H9 (cell line): ENCODE measurements around the gene CYB5R2. TPM values are rescaled to one million over a fixed set of nuclear protein-coding genes. Genes with fewer than 3 reads are reported as not detected.

Experiments
- DNase-seq: peaks from one replicate; pipeline ENCODE4 v3.0.0-alpha.2; 2017
- H2AFZ ChIP-seq: one replicate; pipeline ENCODE4 v1.6.1; 2013; ENCODE audit warnings: mild to moderate bottlenecking, low read length, control low read depth, moderate library complexity
- H2AK5ac ChIP-seq: 2 replicates; pipeline ENCODE4 v1.6.1; 2013; ENCODE audit warnings: low read length, control low read depth, mixed read lengths; ENCODE audit not compliant: insufficient read length
- H2BK120ac ChIP-seq: one replicate; pipeline ENCODE4 v1.6.1; 2013; ENCODE audit warnings: low read depth, mild to moderate bottlenecking, low read length, control low read depth, inconsistent platforms; ENCODE audit not compliant: poor library complexity, severe bottlenecking
- H2BK12ac ChIP-seq: 2 replicates; pipeline ENCODE4 v1.6.1; 2013; ENCODE audit warnings: low read length, control low read depth, mixed read lengths, low read depth; ENCODE audit not compliant: insufficient read length
- H2BK15ac ChIP-seq: 2 replicates; pipeline ENCODE4 v1.6.1; 2013; ENCODE audit warnings: low read depth, low read length, control low read depth
- H2BK20ac ChIP-seq: one replicate; pipeline ENCODE4 v1.6.1; 2013; ENCODE audit warnings: low read depth, mild to moderate bottlenecking, low read length, control low read depth, inconsistent platforms; ENCODE audit not compliant: poor library complexity, severe bottlenecking
- H2BK5ac ChIP-seq: 2 replicates; pipeline ENCODE4 v1.6.1; 2013; ENCODE audit warnings: low read length, control low read depth, mixed read lengths; ENCODE audit not compliant: insufficient read length
- H3K14ac ChIP-seq: 2 replicates; pipeline ENCODE4 v1.6.1; 2013; ENCODE audit warnings: low read length, control low read depth; ENCODE audit not compliant: insufficient read depth
- H3K18ac ChIP-seq: 2 replicates; pipeline ENCODE4 v1.6.1; 2013; ENCODE audit warnings: low read depth, mild to moderate bottlenecking, mixed read lengths, low read length, control low read depth; ENCODE audit not compliant: insufficient read length
- H3K23ac ChIP-seq: 2 replicates; pipeline ENCODE4 v1.6.1; 2013; ENCODE audit warnings: low read length, control low read depth, mixed read lengths, low read depth; ENCODE audit not compliant: insufficient read length
- H3K23me2 ChIP-seq: 2 replicates; pipeline ENCODE4 v1.6.1; 2013; ENCODE audit warnings: low read depth, mild to moderate bottlenecking, mixed read lengths, low read length, control low read depth; ENCODE audit not compliant: insufficient read length, poor library complexity, severe bottlenecking
- H3K27ac ChIP-seq: 2 replicates; pipeline ENCODE4 v1.5.1; 2013; ENCODE audit warnings: low read length, control low read depth, mixed read lengths, low read depth; ENCODE audit not compliant: insufficient read length
- H3K27me3 ChIP-seq: 2 replicates; pipeline ENCODE4 v1.6.1; 2013; ENCODE audit warnings: low read length, control low read depth, inconsistent platforms; ENCODE audit not compliant: insufficient read depth
- H3K4ac ChIP-seq: 2 replicates; pipeline ENCODE4 v1.6.1; 2013; ENCODE audit warnings: low read depth, mild to moderate bottlenecking, control low read depth, inconsistent platforms, low read length, moderate library complexity
- H3K4me1 ChIP-seq: 2 replicates; pipeline ENCODE4 v1.6.1; 2013; ENCODE audit warnings: low read length, control low read depth, inconsistent platforms; ENCODE audit not compliant: insufficient read depth
- H3K4me2 ChIP-seq: 2 replicates; pipeline ENCODE4 v1.6.1; 2013; ENCODE audit warnings: low read length, control low read depth, mixed read lengths; ENCODE audit not compliant: insufficient read length, insufficient read depth
- H3K56ac ChIP-seq: 2 replicates; pipeline ENCODE4 v1.6.1; 2013; ENCODE audit warnings: low read depth, mild to moderate bottlenecking, mixed read lengths, low read length, control low read depth; ENCODE audit not compliant: insufficient read length
- H3K79me1 ChIP-seq: 2 replicates; pipeline ENCODE4 v1.6.1; 2013; ENCODE audit warnings: low read depth, mild to moderate bottlenecking, moderate library complexity, low read length, control low read depth, inconsistent platforms; ENCODE audit not compliant: insufficient read depth, poor library complexity, severe bottlenecking
- H3K79me2 ChIP-seq: 2 replicates; pipeline ENCODE4 v1.6.1; 2013; ENCODE audit warnings: low read length, control low read depth, inconsistent platforms; ENCODE audit not compliant: insufficient read depth
- H3K9ac ChIP-seq: 2 replicates; pipeline ENCODE4 v1.6.1; 2013; ENCODE audit warnings: low read length, control low read depth, mixed read lengths; ENCODE audit not compliant: insufficient read length; ENCODE audit errors: extremely low read depth
- H3K9me3 ChIP-seq: one replicate; pipeline ENCODE4 v1.6.1; 2013; ENCODE audit warnings: low read depth, low read length, inconsistent platforms; ENCODE audit not compliant: control insufficient read depth
- H3T11ph ChIP-seq: one replicate; pipeline ENCODE4 v1.6.1; 2013; ENCODE audit warnings: mild to moderate bottlenecking, low read length, control low read depth, inconsistent platforms
- H4K20me1 ChIP-seq: one replicate; pipeline ENCODE4 v1.6.1; 2013; ENCODE audit not compliant: control insufficient read depth, insufficient read length, insufficient read depth
- H4K5ac ChIP-seq: 2 replicates; pipeline ENCODE4 v1.6.1; 2013; ENCODE audit warnings: low read depth, mild to moderate bottlenecking, mixed read lengths, low read length, control low read depth; ENCODE audit not compliant: insufficient read length
- H4K8ac ChIP-seq: replicated peaks from 2 replicates; pipeline ENCODE4 v1.6.1; 2013; ENCODE audit warnings: low read length, control low read depth, mixed read lengths, low read depth; ENCODE audit not compliant: insufficient read length
- H4K91ac ChIP-seq: 2 replicates; pipeline ENCODE4 v1.6.1; 2013; ENCODE audit warnings: low read depth, mild to moderate bottlenecking, moderate library complexity, mixed read lengths, low read length, control low read depth; ENCODE audit not compliant: insufficient read length
- H3K27ac Mint-ChIP-seq, 3 experiments: 2 replicates in 2 of 3; 3 replicates in 1 of 3; pipeline ENCODE4 v1.8.0; 2020 to 2021; ENCODE audit warnings: mixed read lengths in 3 of 3, mild to moderate bottlenecking in 1 of 3, moderate library complexity in 1 of 3
- H3K27me3 Mint-ChIP-seq: 2 replicates; pipeline ENCODE4 v1.8.0; 2021; ENCODE audit warnings: low read depth, mild to moderate bottlenecking, moderate library complexity, mixed read lengths
- H3K36me3 Mint-ChIP-seq, 3 experiments: 2 replicates in 2 of 3; 3 replicates in 1 of 3; pipeline ENCODE4 v1.8.0; 2020 to 2021; ENCODE audit warnings: low read depth in 3 of 3, mixed read lengths in 3 of 3; ENCODE audit not compliant: insufficient read depth in 1 of 3
- H3K4me1 Mint-ChIP-seq, 2 experiments: 2 replicates each; pipeline ENCODE4 v1.8.0; 2020; ENCODE audit warnings: mixed read lengths in 2 of 2
- H3K4me3 Mint-ChIP-seq, 2 experiments: 2 replicates in 1 of 2; 3 replicates in 1 of 2; pipeline ENCODE4 v1.8.0; 2020 to 2021; ENCODE audit warnings: mild to moderate bottlenecking in 2 of 2, mixed read lengths in 2 of 2, moderate library complexity in 1 of 2
- H3K9me3 Mint-ChIP-seq, 2 experiments: 2 replicates in 1 of 2; 3 replicates in 1 of 2; pipeline ENCODE4 v1.8.0; 2020; ENCODE audit warnings: mild to moderate bottlenecking in 2 of 2, mixed read lengths in 2 of 2, moderate library complexity in 1 of 2
- CTCF ChIP-seq: fragments of 200-600 bp; sonication (generic); conservative IDR thresholded peaks from 3 replicates; pipeline ENCODE4 v1.8.0; 2021; ENCODE audit warnings: antibody characterized with exemption, mild to moderate bottlenecking
- WGBS: extraction: QIAGEN DNeasy Blood & Tissue Kit; methylation state at CpG from one replicate; pipeline ENCODE4 v1.1.7; 2013; ENCODE audit warnings: missing lambda C conversion rate, low lambda C conversion rate, mixed read lengths; ENCODE audit not compliant: insufficient read length; ENCODE audit errors: extremely low coverage; 5-methylcytosine and 5-hydroxymethylcytosine counted together
- total RNA-seq: library from RNA; stranded (reverse); gene quantifications from 2 replicates; pipeline ENCODE4 v1.2.1, GENCODE V29; 2021

CYB5R2 gene
- total RNA-seq, 1 experiment from 2014 or later: 44.5 TPM

- Histone ChIP-seq H2BK12ac (no peak overlapping the region), H3K4ac (no peak overlapping the region), H3K23ac (no peak overlapping the region), H3K27me3 (no peaks in the 10 kb centered on the region), H3K9me3 (peaks cover 12% of the 10 kb centered on the region), H3K79me1 (no peaks in the 10 kb centered on the region), H3K23me2 (no peaks in the 10 kb centered on the region), H3K56ac (no peak overlapping the region), H3K18ac (no peak overlapping the region), H3K9ac (no peak overlapping the region), H2BK15ac (no peak overlapping the region), H3K27ac (no peak overlapping the region), H2BK5ac (no peak overlapping the region), H4K91ac (no peak overlapping the region), H2AK5ac (no peak overlapping the region), H3T11ph (no peak overlapping the region), H3K4me2 (no peak overlapping the region), H3K4me1 (peaks cover 5% of the 10 kb centered on the region; the same call in 1 of the 2 replicates), H2BK120ac (no peak overlapping the region), H2AFZ (no peak overlapping the region), H3K79me2 (no peaks in the 10 kb centered on the region), H2BK20ac (no peak overlapping the region), H4K8ac (no peak overlapping the region), H4K5ac (no peak overlapping the region), H4K20me1 (no peaks in the 10 kb centered on the region), H3K14ac (no peak overlapping the region)
- no peak overlapping the region; a peak in 1 of 7 replicates for H3K27ac Mint-ChIP-seq
- peaks cover 13 to 31% of the 10 kb centered on the region in 2 experiments for H3K9me3 Mint-ChIP-seq
- peaks cover 28 to 30% of the 10 kb centered on the region in 2 experiments for H3K4me1 Mint-ChIP-seq
- H3K36me3 Mint-ChIP-seq: peaks cover 38 to 78% (median 75%) of the 10 kb centered on the region in 3 experiments
- no peak overlapping the region for H3K4me3 Mint-ChIP-seq
- no peak for DNase-seq
- WGBS: no CpG with 5 or more reads among the region's 7 CpGs
- no peaks in the 10 kb centered on the region; the same call in 1 of the 2 replicates for H3K27me3 Mint-ChIP-seq
- no peak for TF ChIP-seq CTCF
These were observed 6.9 kb downstream of the CYB5R2 start for GRCh38 chr11:7666292-7666866.
